ENCODE data around the gene SLC35E4. TPM values are rescaled to one million over a fixed set of nuclear protein-coding genes. Genes with fewer than 3 reads are reported as not detected.

Gene SLC35E4
- total and polyA plus RNA-seq, 2 experiments from 2014 or later, result 1.4 to 5.5 TPM

- no peaks in the 10 kb centered on the region for H3K27me3 ChIP-seq
- TF ChIP-seq EZH2 (IDR thresholded peaks at IDR 0.05; ENCODE audit: borderline replicate concordance) (no peak), EZH2phosphoT487 (IDR thresholded peaks at IDR 0.05; ENCODE audit: low read depth, severe bottlenecking, unreplicated experiment) (no peak), CTCF (IDR thresholded peaks at IDR 0.05; ENCODE audit: poor library complexity) (no peak)
- no peaks in the 10 kb centered on the region for H3K9me3 ChIP-seq (ENCODE audit: low read depth)
- H3K36me3 ChIP-seq (replicated peaks; ENCODE audit: insufficient read depth, low read depth), result no peaks in the 10 kb centered on the region
- no peak for DNase-seq (ENCODE audit: low spot score)
- peak overlapping the region; percentile 97 for H3K4me2 ChIP-seq
- H4K20me1 ChIP-seq (ENCODE audit: insufficient read depth, poor library complexity, severe bottlenecking), result no peaks in the 10 kb centered on the region
- WGBS (ENCODE audit: low lambda C conversion rate, missing lambda C conversion rate), result 86% methylated on average over 7 of the region's 7 CpGs
- H3K4me3 ChIP-seq, result no peak overlapping the region
- peaks cover 3% of the 10 kb centered on the region for H3K79me2 ChIP-seq
- H2AFZ ChIP-seq, result no peak overlapping the region
- no peaks in the 10 kb centered on the region for H3K9me2 ChIP-seq (replicated peaks; ENCODE audit: insufficient read depth)
- peak overlapping the region; percentile 97 for H3K27ac ChIP-seq
- H3K4me1 ChIP-seq (ENCODE audit: insufficient read depth), result peaks cover 39% of the 10 kb centered on the region
Measured at GRCh38 chr22:30607939-30608338, 27.6 kb upstream of the SLC35E4 start.

- Histone ChIP-seq H3K4me2 (peak overlapping the region; percentile 97), H4K20me1 (ENCODE audit: insufficient read depth, poor library complexity, severe bottlenecking) (no peaks in the 10 kb centered on the region), H3K79me2 (peaks cover 3% of the 10 kb centered on the region), H3K27me3 (no peaks in the 10 kb centered on the region), H3K9me2 (replicated peaks; ENCODE audit: insufficient read depth) (no peaks in the 10 kb centered on the region), H3K36me3 (replicated peaks; ENCODE audit: insufficient read depth, low read depth) (no peaks in the 10 kb centered on the region), H3K4me1 (ENCODE audit: insufficient read depth) (peaks cover 39% of the 10 kb centered on the region), H3K4me3 (no peak overlapping the region), H3K9me3 (ENCODE audit: low read depth) (no peaks in the 10 kb centered on the region), H3K27ac (peak overlapping the region; percentile 97), H2AFZ (no peak overlapping the region)
- 58% methylated on average over 17 of the region's 17 CpGs for WGBS (ENCODE audit: low lambda C conversion rate, missing lambda C conversion rate)
- peak; percentile 85 for DNase-seq (ENCODE audit: low spot score)
- TF ChIP-seq CTCF (IDR thresholded peaks at IDR 0.05; ENCODE audit: poor library complexity), result no peak
Measured at GRCh38 chr22:30609260-30610185, 26.1 kb upstream of the SLC35E4 start.

- Histone ChIP-seq H4K20me1 (ENCODE audit: insufficient read depth, poor library complexity, severe bottlenecking) (no peaks in the 10 kb centered on the region), H3K9me2 (replicated peaks; ENCODE audit: insufficient read depth) (no peaks in the 10 kb centered on the region), H3K4me3 (no peak overlapping the region), H3K79me2 (peaks cover 3% of the 10 kb centered on the region), H2AFZ (no peak overlapping the region), H3K36me3 (replicated peaks; ENCODE audit: insufficient read depth, low read depth) (no peaks in the 10 kb centered on the region), H3K27ac (no peak overlapping the region), H3K4me2 (no peak overlapping the region), H3K9me3 (ENCODE audit: low read depth) (no peaks in the 10 kb centered on the region), H3K27me3 (no peaks in the 10 kb centered on the region), H3K4me1 (ENCODE audit: insufficient read depth) (peaks cover 39% of the 10 kb centered on the region)
- TF ChIP-seq EZH2phosphoT487 (IDR thresholded peaks at IDR 0.05; ENCODE audit: low read depth, severe bottlenecking, unreplicated experiment) (no peak), CTCF (IDR thresholded peaks at IDR 0.05; ENCODE audit: poor library complexity) (no peak), EZH2 (IDR thresholded peaks at IDR 0.05; ENCODE audit: borderline replicate concordance) (no peak)
- 86% methylated on average over 7 of the region's 7 CpGs for WGBS (ENCODE audit: low lambda C conversion rate, missing lambda C conversion rate)
- DNase-seq (ENCODE audit: low spot score), result no peak
Measured at GRCh38 chr22:30610299-30610698, 25.3 kb upstream of the SLC35E4 start.

All from hepatocyte (in vitro differentiated cells).